Activated CD8-positive, alpha-beta memory T cell treated with anti-CD3 and anti-CD28 coated beads, Interleukin-2, amount 10 ng/mL, durations not matched to agents 7 days and 5 days (primary cell): ENCODE results near the gene MGAT4C. TPM values are rescaled to one million over a fixed set of nuclear protein-coding genes. Genes with fewer than 3 reads are reported as not detected.

Experiments
- ATAC-seq: fragments of 150-1000 bp; cut with Tn5 transposase; one replicate; pipeline ENCODE4 v1.10.0; 2021; ENCODE audit warnings: moderate library complexity
- CTCF ChIA-PET: fragments of 350-600 bp; sonication (Branson Sonifier 250); formaldehyde crosslinking; loops from one replicate; lab custom pipeline; 2021; ENCODE audit warnings: antibody characterized with exemption; lab: Charles Lee
- DNase-seq: peaks from one replicate; pipeline ENCODE4 v3.0.0-alpha.2; 2020
- H3K27ac Mint-ChIP-seq: one replicate; pipeline ENCODE4 v1.8.0; 2021; ENCODE audit warnings: mild to moderate bottlenecking, mixed read lengths
- H3K27me3 Mint-ChIP-seq: one replicate; pipeline ENCODE4 v1.8.0; 2021; ENCODE audit warnings: mixed read lengths
- H3K36me3 Mint-ChIP-seq: one replicate; pipeline ENCODE4 v1.8.0; 2021; ENCODE audit warnings: mild to moderate bottlenecking, mixed read lengths
- H3K4me1 Mint-ChIP-seq: one replicate; pipeline ENCODE4 v1.8.0; 2021; ENCODE audit warnings: mixed read lengths
- H3K4me3 Mint-ChIP-seq: one replicate; pipeline ENCODE4 v1.8.0; 2021; ENCODE audit warnings: mild to moderate bottlenecking, moderate library complexity, mixed read lengths
- H3K9me3 Mint-ChIP-seq: one replicate; pipeline ENCODE4 v1.8.0; 2022; ENCODE audit warnings: low read depth, mixed read lengths
- total RNA-seq, 2 experiments: library from RNA; stranded (reverse); gene quantifications; one replicate each; pipeline ENCODE4 v1.2.3, GENCODE V29; 2021

Gene MGAT4C
- total RNA-seq, 2 experiments from 2014 or later, result not detected

DNA sequence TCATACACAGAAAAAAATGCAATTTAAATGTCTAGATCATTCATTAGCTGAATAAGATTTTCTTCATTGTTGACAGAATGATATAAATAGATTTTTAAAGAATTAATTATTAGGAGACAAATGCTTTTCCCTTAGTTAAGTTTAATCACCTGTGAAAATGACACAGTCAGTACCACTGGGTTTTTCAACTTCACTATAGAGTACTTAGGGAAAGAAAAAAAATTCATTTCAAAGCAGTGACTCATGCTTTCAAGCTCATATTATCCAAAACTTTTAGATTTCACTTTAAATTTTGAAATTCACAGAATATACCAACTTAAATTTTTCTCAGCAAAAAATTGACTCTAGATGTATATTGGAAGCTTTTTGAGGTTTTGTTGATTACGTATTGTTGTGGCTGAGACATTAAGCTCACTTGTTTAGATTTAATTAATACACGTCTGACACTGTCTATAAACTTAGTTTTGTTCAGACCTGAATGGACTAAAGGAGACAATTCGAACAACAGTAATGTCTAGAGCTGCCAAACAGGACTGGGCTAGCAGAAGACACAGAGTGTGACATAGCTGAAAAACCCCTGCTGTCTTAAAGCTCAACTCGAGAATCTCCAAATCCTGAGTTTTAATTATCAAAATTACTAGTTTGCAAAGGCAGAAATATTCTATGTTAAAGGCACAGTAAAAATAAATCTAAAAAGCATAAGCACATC is 1.6 kb downstream of the MGAT4C start:
- no peak overlapping the region for H3K4me3 Mint-ChIP-seq
- no peaks in the 10 kb centered on the region for H3K36me3 Mint-ChIP-seq
- CTCF ChIA-PET, result no interaction called here
- no peak overlapping the region for H3K27ac Mint-ChIP-seq
- H3K4me1 Mint-ChIP-seq, result no peaks in the 10 kb centered on the region
- H3K27me3 Mint-ChIP-seq, result no peaks in the 10 kb centered on the region
- DNase-seq (no peak), ATAC-seq (no peak)
- H3K9me3 Mint-ChIP-seq, result no peaks in the 10 kb centered on the region

DNA sequence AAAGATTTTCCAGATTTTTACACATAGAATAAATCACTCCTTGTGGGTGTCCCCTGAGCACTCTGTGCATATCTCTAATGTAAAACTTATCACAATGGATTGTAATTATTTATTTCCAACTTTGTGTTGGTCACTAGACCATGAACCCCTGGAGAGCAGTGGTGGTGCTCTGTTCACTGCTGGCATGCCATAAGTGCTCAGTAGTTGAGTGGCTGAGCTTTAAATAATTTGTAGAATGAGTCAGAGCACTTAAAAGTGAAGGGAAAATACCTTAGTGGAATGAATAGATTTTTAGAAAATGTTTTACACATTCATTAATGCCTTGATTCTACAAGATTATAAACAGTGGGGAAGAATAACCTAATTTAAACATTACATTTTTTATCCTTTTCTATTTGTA is 6.3 kb downstream of the MGAT4C start:
- Mint-ChIP-seq H3K9me3 (no peaks in the 10 kb centered on the region), H3K27me3 (no peaks in the 10 kb centered on the region), H3K36me3 (no peaks in the 10 kb centered on the region), H3K4me1 (no peaks in the 10 kb centered on the region), H3K27ac (no peak overlapping the region), H3K4me3 (no peak overlapping the region)
- ATAC-seq (no peak), DNase-seq (no peak)
- CTCF ChIA-PET, result no interaction called here

DNA sequence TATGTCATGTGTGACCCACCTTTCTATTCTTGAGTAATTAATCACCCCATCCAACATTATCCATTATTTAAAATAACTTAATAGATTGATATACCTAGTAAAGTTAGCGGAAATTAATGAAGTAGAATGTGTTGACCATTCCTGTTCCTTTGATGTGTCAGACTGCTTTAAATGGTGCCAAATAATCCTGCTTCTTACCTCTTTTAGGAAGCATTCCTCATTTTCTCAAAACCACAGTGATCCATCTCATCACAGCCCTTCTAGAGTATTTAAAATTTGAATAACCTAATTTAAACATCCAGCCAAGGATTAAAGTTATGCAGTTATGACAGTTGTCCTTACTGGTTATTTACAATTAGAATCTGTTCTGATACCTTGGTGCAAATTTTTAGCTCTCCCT is 6.9 kb downstream of the MGAT4C start:
- Mint-ChIP-seq H3K9me3 (no peaks in the 10 kb centered on the region), H3K27ac (no peak overlapping the region), H3K36me3 (no peaks in the 10 kb centered on the region), H3K27me3 (no peaks in the 10 kb centered on the region), H3K4me3 (no peak overlapping the region), H3K4me1 (no peaks in the 10 kb centered on the region)
- ATAC-seq, result no peak
- DNase-seq, result no peak
- CTCF ChIA-PET, result no interaction called here

DNA sequence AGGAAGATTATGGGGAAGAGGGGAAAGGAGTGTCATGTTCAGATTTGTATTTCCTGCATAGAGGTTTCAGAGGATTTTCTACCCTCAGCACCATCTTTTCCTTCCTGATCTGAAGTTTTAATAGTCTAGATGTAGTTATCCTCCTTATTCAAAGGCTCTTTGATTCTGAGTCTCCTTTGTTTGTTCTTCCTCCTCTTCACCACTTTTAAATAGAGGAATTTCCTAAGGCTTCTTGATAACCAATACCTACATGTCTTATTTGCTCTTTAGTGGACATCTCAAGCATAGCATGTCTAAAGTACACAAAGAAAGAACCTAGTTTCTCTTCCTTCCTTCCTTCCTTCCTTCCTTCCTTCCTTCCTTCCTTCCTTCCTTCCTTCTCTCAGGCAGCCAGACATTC is 8.3 kb downstream of the MGAT4C start:
- Mint-ChIP-seq H3K27ac (no peak overlapping the region), H3K4me1 (no peaks in the 10 kb centered on the region), H3K9me3 (no peaks in the 10 kb centered on the region), H3K36me3 (no peaks in the 10 kb centered on the region), H3K27me3 (no peaks in the 10 kb centered on the region), H3K4me3 (no peak overlapping the region)
- no peak for ATAC-seq
- CTCF ChIA-PET, result no interaction called here
- no peak for DNase-seq

DNA sequence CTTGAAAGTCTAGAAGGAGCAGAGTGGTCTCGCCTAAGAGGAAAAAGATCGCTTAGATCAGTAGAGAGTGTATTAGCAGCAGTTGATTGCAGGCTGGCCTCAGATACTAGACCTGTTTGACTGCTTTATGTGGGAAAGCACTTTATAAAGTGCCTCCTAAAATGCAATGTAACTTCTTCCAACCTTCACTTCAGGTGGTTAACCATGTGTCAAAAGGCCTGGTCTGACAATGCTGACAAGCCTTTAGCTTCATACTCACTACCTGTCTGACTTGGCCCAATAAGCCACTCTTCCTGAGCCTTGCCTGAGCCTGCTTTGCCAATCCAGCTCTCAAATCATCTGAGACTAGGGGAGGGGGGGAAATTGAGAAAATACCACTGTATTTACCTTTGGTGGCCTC is 14.6 kb downstream of the MGAT4C start:
- CTCF ChIA-PET, result no interaction called here
- Mint-ChIP-seq H3K4me1 (no peaks in the 10 kb centered on the region), H3K4me3 (no peak overlapping the region), H3K9me3 (peaks cover 3% of the 10 kb centered on the region), H3K36me3 (no peaks in the 10 kb centered on the region), H3K27me3 (no peaks in the 10 kb centered on the region), H3K27ac (no peak overlapping the region)
- ATAC-seq (no peak), DNase-seq (no peak)

DNA sequence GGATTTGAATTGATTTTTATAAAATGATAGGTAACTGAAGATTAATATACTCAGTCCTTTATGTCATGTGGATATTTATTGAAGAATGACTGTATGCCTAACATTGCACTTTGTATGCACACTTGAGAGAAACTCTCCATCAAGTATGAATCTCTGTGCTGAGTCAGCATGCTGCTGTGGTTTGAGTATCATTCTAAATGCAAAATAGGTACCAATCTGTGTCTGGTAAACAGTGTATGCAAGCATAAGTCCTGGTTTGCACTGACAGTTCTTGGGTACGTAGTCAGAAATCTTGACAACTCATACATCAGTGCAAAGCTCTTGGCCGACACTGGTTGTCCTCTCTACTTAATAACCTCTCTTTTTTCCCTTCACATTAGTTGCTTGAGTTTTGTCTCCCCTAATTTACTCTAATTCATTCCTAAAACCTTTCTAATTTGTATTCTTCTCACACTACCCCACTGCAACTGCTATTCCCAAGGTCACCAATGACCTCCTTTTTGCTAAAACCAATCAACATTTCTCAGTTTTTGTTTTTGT is 21.8 kb downstream of the MGAT4C start:
- no peaks in the 10 kb centered on the region for H3K4me1 Mint-ChIP-seq
- no peak overlapping the region for H3K4me3 Mint-ChIP-seq
- H3K27me3 Mint-ChIP-seq, result no peaks in the 10 kb centered on the region
- H3K27ac Mint-ChIP-seq, result no peak overlapping the region
- no peak for ATAC-seq
- H3K9me3 Mint-ChIP-seq, result no peaks in the 10 kb centered on the region
- CTCF ChIA-PET, result no interaction called here
- H3K36me3 Mint-ChIP-seq, result no peaks in the 10 kb centered on the region
- no peak for DNase-seq

DNA sequence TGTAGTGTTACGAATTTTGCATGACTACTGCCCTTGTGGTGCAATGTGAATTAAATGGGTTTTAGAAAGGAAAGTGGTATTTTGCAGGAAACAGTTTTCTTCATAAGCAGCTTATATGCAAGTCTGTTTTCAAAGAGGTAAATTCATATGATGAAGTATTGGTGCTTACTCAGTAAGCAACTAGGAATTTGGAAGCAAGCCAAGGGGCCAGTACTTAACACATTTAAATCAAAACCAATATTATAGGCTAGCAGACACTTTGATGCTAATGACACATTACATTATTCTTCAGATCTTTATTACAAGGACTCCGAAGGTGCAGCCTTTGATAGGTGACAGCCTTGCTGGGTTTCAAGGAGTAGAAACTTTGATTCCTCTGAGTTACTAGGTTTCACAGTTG is 23.1 kb downstream of the MGAT4C start:
- Mint-ChIP-seq H3K9me3 (no peaks in the 10 kb centered on the region), H3K27me3 (no peaks in the 10 kb centered on the region), H3K4me1 (no peaks in the 10 kb centered on the region), H3K4me3 (no peak overlapping the region), H3K27ac (no peak overlapping the region), H3K36me3 (no peaks in the 10 kb centered on the region)
- DNase-seq, result no peak
- ATAC-seq, result no peak
- CTCF ChIA-PET, result no interaction called here

DNA sequence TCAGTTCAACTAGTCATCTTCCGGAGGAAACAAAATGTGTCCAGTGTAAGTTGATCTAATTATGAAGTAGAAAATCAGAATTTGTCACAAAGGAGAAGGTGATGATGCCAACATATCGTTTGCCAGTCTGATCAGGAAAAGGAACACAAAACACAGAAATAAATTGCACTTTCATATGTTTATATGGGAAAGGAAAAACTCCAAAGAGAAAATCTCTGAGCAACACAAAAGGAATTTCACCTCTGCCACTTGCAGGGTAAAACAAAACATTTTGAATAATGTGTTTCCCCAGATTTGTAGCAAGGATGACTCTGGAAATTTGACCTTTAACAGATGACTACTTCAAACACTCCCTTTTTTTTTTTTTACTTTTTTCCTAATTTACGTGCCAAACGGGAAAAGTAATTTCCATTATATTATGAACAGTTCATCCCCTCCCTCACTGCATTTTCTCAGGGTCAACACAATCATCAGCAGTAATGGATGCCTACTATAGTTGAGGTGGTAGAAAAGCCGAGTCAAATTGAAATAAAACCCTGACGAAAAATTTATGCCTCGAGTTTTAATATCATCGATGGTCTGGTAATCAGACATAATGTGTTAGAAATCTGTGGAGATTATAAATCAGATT is 25.6 kb downstream of the MGAT4C start:
- Mint-ChIP-seq H3K27ac (no peak overlapping the region), H3K27me3 (no peaks in the 10 kb centered on the region), H3K4me3 (no peak overlapping the region), H3K9me3 (no peaks in the 10 kb centered on the region), H3K4me1 (no peaks in the 10 kb centered on the region), H3K36me3 (no peaks in the 10 kb centered on the region)
- ATAC-seq (no peak), DNase-seq (no peak)
- CTCF ChIA-PET, result no interaction called here

DNA sequence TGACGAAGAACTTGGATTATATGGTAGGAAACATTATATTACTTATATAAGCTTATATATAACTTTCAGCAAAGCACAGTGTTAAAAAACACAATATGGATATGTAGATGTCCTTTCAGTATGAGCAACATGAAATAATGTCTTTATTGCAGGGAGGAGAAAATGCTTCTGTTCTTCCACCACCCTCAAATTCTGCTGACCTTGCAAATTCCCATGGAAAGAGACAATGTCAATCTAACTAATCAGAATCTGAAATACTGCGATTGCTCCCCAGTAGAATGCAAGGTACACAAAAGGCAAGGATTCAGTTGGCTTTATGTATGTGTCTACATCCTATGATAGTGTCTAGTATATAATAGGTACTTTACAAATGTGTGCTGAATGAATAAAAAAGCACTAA is 26.4 kb downstream of the MGAT4C start:
- H3K36me3 Mint-ChIP-seq, result no peaks in the 10 kb centered on the region
- CTCF ChIA-PET, result no interaction called here
- no peak for ATAC-seq
- no peaks in the 10 kb centered on the region for H3K4me1 Mint-ChIP-seq
- H3K9me3 Mint-ChIP-seq, result no peaks in the 10 kb centered on the region
- H3K27ac Mint-ChIP-seq, result no peak overlapping the region
- DNase-seq, result no peak
- H3K27me3 Mint-ChIP-seq, result no peaks in the 10 kb centered on the region
- no peak overlapping the region for H3K4me3 Mint-ChIP-seq

DNA sequence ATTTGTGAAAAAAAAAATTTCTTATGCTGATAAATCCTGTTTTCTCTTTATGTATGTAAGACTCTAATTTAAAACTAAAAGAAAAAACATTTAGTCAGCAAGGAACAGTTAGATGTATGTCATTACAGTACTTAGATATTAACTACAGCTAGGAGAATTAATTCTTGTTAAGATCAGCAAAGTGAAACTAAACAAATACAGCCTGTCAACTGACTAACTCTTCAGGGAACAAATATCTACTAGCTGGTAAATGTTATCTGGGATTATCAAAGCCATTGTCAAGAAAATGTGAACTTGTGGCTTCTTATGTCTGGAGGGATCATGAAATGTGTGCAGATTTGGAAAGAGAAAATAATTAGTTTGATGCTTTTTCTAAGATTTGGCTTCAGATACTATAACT is 27.5 kb downstream of the MGAT4C start:
- no peaks in the 10 kb centered on the region for H3K27me3 Mint-ChIP-seq

DNA sequence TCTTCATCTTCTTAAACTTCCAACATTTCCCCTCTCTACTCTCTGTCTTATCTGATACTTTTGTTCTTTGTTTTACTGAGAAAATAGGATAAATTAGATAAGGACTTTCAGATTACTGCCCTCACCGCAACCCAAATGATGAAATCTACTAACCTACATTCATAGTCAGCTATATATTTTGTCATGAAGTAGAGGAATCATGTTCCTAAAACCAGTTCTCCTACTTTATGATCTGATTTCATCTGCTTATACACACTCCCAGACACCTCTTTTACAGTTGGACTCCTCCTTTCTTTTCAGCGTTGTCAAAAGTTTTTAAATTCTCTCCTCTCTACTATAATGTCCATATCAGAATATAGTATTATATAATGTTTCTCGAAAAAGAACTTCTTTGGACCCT is 29.7 kb downstream of the MGAT4C start:
- ATAC-seq (no peak), DNase-seq (no peak)
- no peaks in the 10 kb centered on the region for H3K27me3 Mint-ChIP-seq
- H3K4me1 Mint-ChIP-seq, result no peaks in the 10 kb centered on the region
- H3K36me3 Mint-ChIP-seq, result no peaks in the 10 kb centered on the region
- H3K4me3 Mint-ChIP-seq, result no peak overlapping the region
- H3K9me3 Mint-ChIP-seq, result peaks cover 4% of the 10 kb centered on the region
- H3K27ac Mint-ChIP-seq, result no peak overlapping the region
- CTCF ChIA-PET, result no interaction called here

More for the DNA sequence above, 27.5 kb downstream of the MGAT4C start:
- no peaks in the 10 kb centered on the region for H3K4me1 Mint-ChIP-seq
- H3K36me3 Mint-ChIP-seq, result no peaks in the 10 kb centered on the region
- H3K9me3 Mint-ChIP-seq, result peaks cover 4% of the 10 kb centered on the region
- H3K27ac Mint-ChIP-seq, result no peak overlapping the region
- H3K4me3 Mint-ChIP-seq, result no peak overlapping the region
- ATAC-seq (no peak), DNase-seq (no peak)
- CTCF ChIA-PET, result no interaction called here

DNA sequence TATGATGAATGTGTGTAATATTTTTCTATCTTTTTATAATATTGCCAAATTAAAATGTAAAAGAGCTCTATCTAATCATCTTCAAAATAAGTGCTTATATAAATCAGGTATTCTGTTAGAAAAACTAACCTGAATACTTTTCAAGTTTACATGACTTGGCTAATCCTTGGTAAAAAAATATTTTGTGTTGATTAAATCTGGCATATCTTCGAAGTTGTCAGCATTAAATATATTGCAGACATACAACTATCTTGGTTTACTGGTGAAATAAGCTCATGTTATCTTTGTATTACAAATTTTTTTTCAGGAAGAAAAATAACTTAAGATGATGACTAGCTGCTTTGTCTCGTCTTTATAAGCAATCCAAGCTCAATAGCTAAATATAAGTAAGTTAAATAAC is 39.6 kb downstream of the MGAT4C start:
- ATAC-seq, result no peak
- H3K27me3 Mint-ChIP-seq, result no peaks in the 10 kb centered on the region
- H3K9me3 Mint-ChIP-seq, result peaks cover 6% of the 10 kb centered on the region
- no peak overlapping the region for H3K27ac Mint-ChIP-seq
- no peak for DNase-seq
- H3K4me3 Mint-ChIP-seq, result no peak overlapping the region
- no peaks in the 10 kb centered on the region for H3K4me1 Mint-ChIP-seq
- H3K36me3 Mint-ChIP-seq, result no peaks in the 10 kb centered on the region
- CTCF ChIA-PET, result no interaction called here

DNA sequence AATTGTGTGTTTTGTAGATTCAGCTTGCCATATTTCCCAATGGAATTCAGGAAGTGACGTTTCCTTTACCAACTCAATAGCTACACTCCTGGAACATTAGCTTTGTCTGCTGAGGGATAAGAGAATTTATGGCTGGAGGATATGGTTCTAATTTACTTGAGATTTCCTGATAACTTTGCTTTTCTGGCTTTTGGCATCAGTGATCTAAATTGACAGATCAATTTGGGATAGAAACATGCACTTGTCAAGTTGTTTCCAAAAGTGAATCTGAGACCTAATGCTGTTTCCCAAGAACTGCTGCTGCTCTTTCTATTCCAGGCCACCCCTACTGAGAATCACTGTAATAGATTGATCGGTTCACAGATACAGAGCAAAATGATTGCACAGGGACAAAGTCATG is 43.2 kb downstream of the MGAT4C start:
- Mint-ChIP-seq H3K27me3 (no peaks in the 10 kb centered on the region), H3K9me3 (peaks cover 8% of the 10 kb centered on the region), H3K27ac (no peak overlapping the region), H3K4me3 (no peak overlapping the region), H3K4me1 (no peaks in the 10 kb centered on the region), H3K36me3 (no peaks in the 10 kb centered on the region)
- ATAC-seq, result no peak
- CTCF ChIA-PET, result no interaction called here
- DNase-seq, result no peak

DNA sequence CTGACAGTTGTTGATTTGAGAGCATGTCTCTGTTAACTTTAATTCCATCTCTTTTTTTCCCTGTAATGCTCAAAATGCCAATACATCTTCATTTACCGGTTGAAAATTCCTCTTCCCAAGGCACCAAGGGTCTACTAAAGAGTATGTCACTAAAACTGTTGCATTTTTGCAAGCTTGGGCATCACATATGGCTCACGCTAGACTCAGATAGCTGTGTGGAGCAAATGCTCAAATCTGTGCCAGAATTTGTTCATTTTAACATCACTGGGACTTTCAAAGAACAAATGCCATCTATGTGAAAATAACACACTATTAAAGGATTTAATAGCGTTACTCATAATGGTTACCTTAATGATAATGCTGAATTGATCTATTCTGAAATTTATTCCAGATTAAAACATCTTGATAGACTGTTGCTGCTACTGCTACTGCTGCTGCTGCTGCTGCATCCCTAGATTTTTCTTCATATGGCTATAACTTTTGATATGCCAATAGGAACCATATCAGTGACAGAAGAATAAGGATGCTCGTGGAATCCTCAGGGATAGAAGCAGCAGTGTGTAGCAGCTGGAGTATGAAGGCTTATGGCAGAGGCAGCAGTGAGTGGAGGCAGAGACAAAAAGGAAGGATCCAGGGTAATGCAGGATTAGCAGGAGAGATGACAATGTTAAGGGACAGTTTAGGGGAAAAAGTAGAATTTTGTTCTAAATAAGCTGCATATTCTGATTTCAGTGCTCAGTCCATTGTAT is 57.3 kb downstream of the MGAT4C start:
- no peak overlapping the region for H3K27ac Mint-ChIP-seq
- DNase-seq (no peak), ATAC-seq (no peak)
- H3K4me3 Mint-ChIP-seq, result no peak overlapping the region
- H3K4me1 Mint-ChIP-seq, result no peaks in the 10 kb centered on the region
- H3K27me3 Mint-ChIP-seq, result no peaks in the 10 kb centered on the region
- H3K9me3 Mint-ChIP-seq, result peaks cover 7% of the 10 kb centered on the region
- CTCF ChIA-PET, result no interaction called here
- no peaks in the 10 kb centered on the region for H3K36me3 Mint-ChIP-seq
